CD4-positive, CD25-positive, alpha-beta regulatory T cell (primary cell): ENCODE measurements around the gene KDM2B. TPM values are rescaled to one million over a fixed set of nuclear protein-coding genes. Genes with fewer than 3 reads are reported as not detected.

ENCODE experiments used
- ATAC-seq, 2 donors: fragments of 150-1000 bp; cut with Tn5 transposase; one replicate each; pipeline ENCODE4 v1.10.0; 2021; ENCODE audit warnings: low read depth in 2 of 2, moderate number of reproducible peaks in 2 of 2, moderate library complexity in 1 of 2
- DNase-seq, 3 donors: peaks; one replicate each; pipeline versions ENCODE4 v3.0.0 to v3.0.0-alpha.2; 2012 to 2022; ENCODE audit warnings: mixed read lengths in 1 of 3
- H3K27ac ChIP-seq: one replicate; pipeline ENCODE4 v1.7.0; 2013; ENCODE audit warnings: mild to moderate bottlenecking, low read length; ENCODE audit not compliant: insufficient read depth, poor library complexity, severe bottlenecking
- H3K27me3 ChIP-seq: one replicate; pipeline ENCODE4 v1.7.0; 2013; ENCODE audit warnings: low read length; ENCODE audit not compliant: control insufficient read depth, insufficient read depth
- H3K36me3 ChIP-seq: one replicate; pipeline ENCODE4 v1.7.0; 2013; ENCODE audit warnings: mild to moderate bottlenecking, low read length, moderate library complexity; ENCODE audit not compliant: control insufficient read depth, insufficient read depth
- H3K4me1 ChIP-seq: 2 replicates; pipeline ENCODE4 v1.7.0; 2013; ENCODE audit warnings: mild to moderate bottlenecking, low read length; ENCODE audit not compliant: insufficient read depth, control insufficient read depth, poor library complexity, severe bottlenecking
- H3K4me3 ChIP-seq: one replicate; pipeline ENCODE4 v1.7.0; 2013; ENCODE audit warnings: low read depth, mild to moderate bottlenecking, low read length, moderate library complexity
- H3K9me3 ChIP-seq, 2 experiments: 1 replicate in 1 of 2; 2 replicates in 1 of 2; pipeline ENCODE4 v1.7.0; 2013; ENCODE audit warnings: low read length in 2 of 2, mild to moderate bottlenecking in 1 of 2, moderate library complexity in 1 of 2; ENCODE audit not compliant: control insufficient read depth in 2 of 2
- H3K27ac Mint-ChIP-seq, 3 donors: one replicate each; pipeline ENCODE4 v1.8.0; 2020 to 2022; ENCODE audit warnings: mild to moderate bottlenecking in 3 of 3, mixed read lengths in 3 of 3, moderate library complexity in 2 of 3
- H3K27me3 Mint-ChIP-seq: one replicate; pipeline ENCODE4 v1.8.0; 2022; ENCODE audit warnings: mild to moderate bottlenecking, mixed read lengths
- H3K36me3 Mint-ChIP-seq: one replicate; pipeline ENCODE4 v1.8.0; 2020; ENCODE audit warnings: mixed read lengths
- H3K4me1 Mint-ChIP-seq, 4 donors: one replicate each; pipeline ENCODE4 v1.8.0; 2020 to 2022; ENCODE audit warnings: mixed read lengths in 4 of 4, mild to moderate bottlenecking in 1 of 4
- H3K4me3 Mint-ChIP-seq, 4 donors: one replicate each; pipeline ENCODE4 v1.8.0; 2020 to 2022; ENCODE audit warnings: mild to moderate bottlenecking in 4 of 4, mixed read lengths in 4 of 4, moderate library complexity in 3 of 4
- H3K9me3 Mint-ChIP-seq, 7 donors: one replicate each; pipeline ENCODE4 v1.8.0; 2020 to 2022; ENCODE audit warnings: mixed read lengths in 7 of 7, mild to moderate bottlenecking in 3 of 7, moderate library complexity in 2 of 7
- polyA plus RNA-seq, 4 donors: library from polyadenylated mRNA; unstranded; fragments of 300-500 nt; fragmentation: Illumina TruSeq; gene quantifications; one replicate each; pipeline ENCODE4 v1.2.3, GENCODE V29; 2021
- total RNA-seq: library from RNA; stranded (reverse); gene quantifications from one replicate; pipeline ENCODE4 v1.2.3, GENCODE V29; 2022

Gene KDM2B
- total and polyA plus RNA-seq, 5 donors from 2014 or later, result 9.4 to 128 (median 11.5) TPM

DNA sequence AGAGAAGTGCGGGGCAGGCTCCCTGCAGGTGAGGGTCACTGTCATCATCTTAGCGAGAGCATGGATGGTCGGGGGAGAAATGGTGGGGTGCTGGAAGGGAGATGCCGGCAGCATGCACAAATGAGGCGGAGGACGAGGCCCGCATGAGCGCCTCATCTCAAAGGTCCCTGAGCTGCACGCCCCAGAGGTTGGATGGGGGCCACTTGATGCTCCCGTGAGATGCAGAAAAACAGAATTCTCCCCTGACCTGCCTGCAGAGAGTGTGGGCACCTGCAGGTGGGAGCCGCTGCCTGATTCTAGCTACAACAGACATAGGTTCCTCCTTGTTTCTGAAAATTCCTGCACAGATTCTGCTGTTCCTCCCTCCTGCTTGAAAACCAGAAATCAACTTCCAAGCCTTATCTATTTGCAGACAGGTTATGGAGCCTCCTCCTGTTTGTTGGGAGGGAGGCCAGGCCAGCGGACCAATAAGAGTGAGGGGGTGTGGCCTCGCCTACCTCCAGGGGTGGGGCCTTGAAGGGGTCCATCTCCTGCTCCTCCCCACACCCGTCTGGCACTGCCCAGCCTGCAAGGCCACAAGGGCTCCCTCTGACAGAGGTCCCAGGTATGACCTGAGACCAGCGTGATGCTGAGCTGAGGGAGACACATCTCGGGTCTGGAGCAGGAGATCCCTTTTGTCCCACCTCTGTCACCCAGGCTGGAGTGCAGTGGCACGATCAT, 67.2 kb downstream of the KDM2B start:
- no peaks in the 10 kb centered on the region for H3K27me3 Mint-ChIP-seq
- peaks cover 16% of the 10 kb centered on the region for H3K36me3 Mint-ChIP-seq
- Histone ChIP-seq H3K9me3 (no peaks in the 10 kb centered on the region), H3K27ac (peak overlapping the region; percentile 11), H3K27me3 (no peaks in the 10 kb centered on the region), H3K36me3 (peaks cover 59% of the 10 kb centered on the region), H3K4me3 (no peak overlapping the region), H3K4me1 (peaks cover 10% of the 10 kb centered on the region)
- peak overlapping the region; percentile 76 to 98 (median 93) for H3K27ac Mint-ChIP-seq
- ATAC-seq, result peak; percentile 27 to 30
- peak overlapping the region in 3 of 4 donors; percentile 29 to 75 (median 72) for H3K4me3 Mint-ChIP-seq
- DNase-seq, result peak in 1 of 3 donors; percentile 61
- no peaks in the 10 kb centered on the region for H3K9me3 Mint-ChIP-seq
- H3K4me1 Mint-ChIP-seq, result peaks cover 0 to 23% (median 9%) of the 10 kb centered on the region in 4 donors

GRCh38 chr12:121512561-121512960, 68.3 kb downstream of the KDM2B start:
- Mint-ChIP-seq H3K4me1 (peaks cover 0 to 25% (median 9%) of the 10 kb centered on the region in 4 donors), H3K27ac (peak overlapping the region in 1 of 3 donors; percentile 83), H3K27me3 (no peaks in the 10 kb centered on the region), H3K9me3 (no peaks in the 10 kb centered on the region), H3K36me3 (peaks cover 20% of the 10 kb centered on the region), H3K4me3 (no peak overlapping the region)
- Histone ChIP-seq H3K27me3 (no peaks in the 10 kb centered on the region), H3K36me3 (peaks cover 66% of the 10 kb centered on the region), H3K9me3 (no peaks in the 10 kb centered on the region), H3K4me1 (peaks cover 10% of the 10 kb centered on the region), H3K4me3 (no peak overlapping the region), H3K27ac (no peak overlapping the region)
- DNase-seq (no peak), ATAC-seq (no peak)

- Histone ChIP-seq H3K4me1 (peaks cover 10% of the 10 kb centered on the region), H3K36me3 (peaks cover 64% of the 10 kb centered on the region), H3K27ac (no peak overlapping the region), H3K27me3 (no peaks in the 10 kb centered on the region), H3K9me3 (no peaks in the 10 kb centered on the region), H3K4me3 (no peak overlapping the region)
- Mint-ChIP-seq H3K36me3 (peaks cover 24% of the 10 kb centered on the region), H3K9me3 (no peaks in the 10 kb centered on the region), H3K27ac (no peak overlapping the region), H3K27me3 (no peaks in the 10 kb centered on the region), H3K4me3 (peak overlapping the region in 1 of 4 donors; percentile 14), H3K4me1 (peaks cover 0 to 25% (median 11%) of the 10 kb centered on the region in 4 donors)
- ATAC-seq, result no peak
- DNase-seq, result no peak
Measured at GRCh38 chr12:121511916-121512315, 68.9 kb downstream of the KDM2B start.

GRCh38 chr12:121509339-121509738, 71.5 kb downstream of the KDM2B start:
- H3K27me3 ChIP-seq, result no peaks in the 10 kb centered on the region
- H3K9me3 Mint-ChIP-seq, result no peaks in the 10 kb centered on the region
- peaks cover 8% of the 10 kb centered on the region for H3K4me1 ChIP-seq
- peaks cover 29% of the 10 kb centered on the region for H3K36me3 Mint-ChIP-seq
- no peak overlapping the region for H3K4me3 Mint-ChIP-seq
- H3K36me3 ChIP-seq, result peaks cover 64% of the 10 kb centered on the region
- ATAC-seq (no peak), DNase-seq (no peak)
- peaks cover 0 to 24% (median 14%) of the 10 kb centered on the region in 4 donors for H3K4me1 Mint-ChIP-seq
- H3K9me3 ChIP-seq, result no peaks in the 10 kb centered on the region
- no peak overlapping the region for H3K4me3 ChIP-seq
- no peak overlapping the region for H3K27ac ChIP-seq
- no peak overlapping the region for H3K27ac Mint-ChIP-seq
- no peaks in the 10 kb centered on the region for H3K27me3 Mint-ChIP-seq

DNA sequence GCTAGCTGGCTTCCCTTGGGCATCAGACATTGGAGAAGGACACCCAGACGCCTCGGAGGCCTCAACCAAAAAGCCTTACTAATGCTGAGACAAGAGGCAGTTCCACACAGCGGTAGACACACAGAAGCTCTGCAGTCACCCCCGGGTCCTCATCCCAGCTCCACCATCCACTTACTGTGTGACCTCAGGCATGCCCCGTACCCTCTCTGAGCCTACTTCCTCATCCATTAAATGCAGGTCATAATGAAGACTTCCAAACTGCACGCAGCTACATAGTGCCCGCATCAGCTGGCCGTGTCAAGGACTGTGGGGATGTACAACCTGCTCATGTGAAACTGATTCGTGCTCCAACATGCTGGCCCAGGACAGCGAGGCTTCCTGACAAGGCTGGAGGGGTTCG, 72.3 kb downstream of the KDM2B start:
- no peak overlapping the region for H3K27ac Mint-ChIP-seq

DNA sequence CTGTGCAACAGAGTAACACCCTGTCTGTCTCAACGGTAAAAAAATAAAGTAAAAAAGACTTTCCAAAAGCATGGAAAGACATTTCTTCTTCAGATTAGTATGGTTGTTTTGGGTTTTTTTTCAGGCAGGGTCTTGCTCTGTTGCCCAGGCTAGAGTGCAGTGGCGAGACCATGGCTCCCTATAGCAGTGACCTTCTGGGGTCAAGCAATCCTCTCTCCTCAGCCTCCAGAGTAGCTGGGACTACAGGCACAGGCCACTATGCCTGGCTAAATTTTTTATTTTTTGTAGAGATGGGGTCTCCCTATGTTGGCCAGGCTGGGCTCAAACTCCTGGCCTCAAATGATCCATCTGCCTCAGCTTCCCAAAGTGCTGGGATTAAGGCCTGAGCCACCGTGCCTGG, 72.8 kb downstream of the KDM2B start:
- no peaks in the 10 kb centered on the region for H3K27me3 Mint-ChIP-seq
- Histone ChIP-seq H3K36me3 (peaks cover 60% of the 10 kb centered on the region), H3K4me1 (no peaks in the 10 kb centered on the region), H3K27ac (no peak overlapping the region), H3K9me3 (no peaks in the 10 kb centered on the region), H3K4me3 (no peak overlapping the region), H3K27me3 (no peaks in the 10 kb centered on the region)
- H3K36me3 Mint-ChIP-seq, result peaks cover 33% of the 10 kb centered on the region
- H3K4me3 Mint-ChIP-seq, result no peak overlapping the region
- H3K27ac Mint-ChIP-seq, result peak overlapping the region in 1 of 3 donors; percentile 51
- no peaks in the 10 kb centered on the region for H3K9me3 Mint-ChIP-seq
- ATAC-seq (no peak), DNase-seq (no peak)
- H3K4me1 Mint-ChIP-seq, result peaks cover 0 to 20% (median 8%) of the 10 kb centered on the region in 4 donors

More for the DNA sequence above, 72.3 kb downstream of the KDM2B start:
- Histone ChIP-seq H3K4me1 (no peaks in the 10 kb centered on the region), H3K36me3 (peaks cover 64% of the 10 kb centered on the region), H3K4me3 (no peak overlapping the region), H3K9me3 (no peaks in the 10 kb centered on the region), H3K27ac (no peak overlapping the region), H3K27me3 (no peaks in the 10 kb centered on the region)
- H3K27me3 Mint-ChIP-seq, result no peaks in the 10 kb centered on the region
- no peaks in the 10 kb centered on the region for H3K9me3 Mint-ChIP-seq
- DNase-seq, result no peak
- H3K4me3 Mint-ChIP-seq, result no peak overlapping the region
- H3K4me1 Mint-ChIP-seq, result peaks cover 0 to 22% (median 9%) of the 10 kb centered on the region in 4 donors
- peaks cover 30% of the 10 kb centered on the region for H3K36me3 Mint-ChIP-seq
- ATAC-seq, result no peak

- H3K36me3 Mint-ChIP-seq, result peaks cover 29% of the 10 kb centered on the region
- H3K9me3 Mint-ChIP-seq, result no peaks in the 10 kb centered on the region
- H3K27ac ChIP-seq, result no peak overlapping the region
- peaks cover 0 to 21% (median 8%) of the 10 kb centered on the region in 4 donors for H3K4me1 Mint-ChIP-seq
- no peaks in the 10 kb centered on the region for H3K4me1 ChIP-seq
- ATAC-seq (no peak), DNase-seq (no peak)
- no peaks in the 10 kb centered on the region for H3K27me3 ChIP-seq
- no peak overlapping the region for H3K4me3 ChIP-seq
- no peaks in the 10 kb centered on the region for H3K9me3 ChIP-seq
- H3K27me3 Mint-ChIP-seq, result no peaks in the 10 kb centered on the region
- H3K27ac Mint-ChIP-seq, result peak overlapping the region in 2 of 3 donors; percentile 49 to 86
- peaks cover 53% of the 10 kb centered on the region for H3K36me3 ChIP-seq
- peak overlapping the region in 1 of 4 donors; percentile 32 for H3K4me3 Mint-ChIP-seq
Measured at GRCh38 chr12:121507245-121507644, 73.6 kb downstream of the KDM2B start.

- H3K4me1 Mint-ChIP-seq, result peaks cover 0 to 23% (median 8%) of the 10 kb centered on the region in 4 donors
- no peaks in the 10 kb centered on the region for H3K9me3 ChIP-seq
- DNase-seq (no peak), ATAC-seq (no peak)
- no peak overlapping the region for H3K27ac ChIP-seq
- H3K27me3 Mint-ChIP-seq, result no peaks in the 10 kb centered on the region
- peaks cover 22% of the 10 kb centered on the region for H3K36me3 Mint-ChIP-seq
- H3K4me1 ChIP-seq, result no peaks in the 10 kb centered on the region
- H3K36me3 ChIP-seq, result peaks cover 42% of the 10 kb centered on the region
- no peaks in the 10 kb centered on the region for H3K27me3 ChIP-seq
- no peak overlapping the region for H3K4me3 ChIP-seq
- no peak overlapping the region for H3K4me3 Mint-ChIP-seq
- H3K27ac Mint-ChIP-seq, result peak overlapping the region; percentile 71 to 85 (median 72)
- H3K9me3 Mint-ChIP-seq, result no peaks in the 10 kb centered on the region
Measured at GRCh38 chr12:121505513-121505912, 75.3 kb downstream of the KDM2B start.
